SK-N-SH treated with all-trans-retinoic acid at 6 μM for 48 hours (cell line): ENCODE measurements around the gene NUDT11.
"Not testable (repeated sequence)": the region's sequence is repeated elsewhere in the genome, so short reads cannot be mapped to it uniquely, and the experiment has no call there.

ENCODE experiments used
- ATAC-seq: fragments of 200-7000 bp; cut with Tn5 transposase; 3 replicates; pipeline ENCODE4 v1.9.1; 2020; ENCODE audit warnings: mild to moderate bottlenecking, moderate library complexity
- ARNTL ChIP-seq: fragments of 450-650 bp; formaldehyde crosslinking; IDR thresholded peaks from 2 replicates; pipeline ENCODE4 v1.5.0; 2020; ENCODE audit warnings: low read depth, mild to moderate bottlenecking, moderate library complexity, borderline replicate concordance
- BACH2 ChIP-seq: fragments of 250-450 bp; sonication (Bioruptor Pico); IDR thresholded peaks from 2 replicates; pipeline ENCODE4 v1.9.0; 2021; ENCODE audit warnings: mild to moderate bottlenecking, borderline replicate concordance
- CSDC2 ChIP-seq: fragments of 250-450 bp; sonication (Bioruptor Pico); IDR thresholded peaks from 2 replicates; pipeline ENCODE4 v1.5.0; 2020; ENCODE audit warnings: mild to moderate bottlenecking, moderate library complexity
- ESRRG ChIP-seq: fragments of 250-450 bp; sonication (Bioruptor Pico); IDR thresholded peaks from 2 replicates; pipeline ENCODE4 v1.6.1; 2021; ENCODE audit warnings: mild to moderate bottlenecking
- ISL1 ChIP-seq: fragments of 250-450 bp; sonication (Bioruptor Pico); IDR thresholded peaks from 2 replicates; pipeline ENCODE4 v2.1.2; 2022; ENCODE audit warnings: mild to moderate bottlenecking, moderate library complexity
- OSR1 ChIP-seq: fragments of 250-450 bp; sonication (Bioruptor Pico); IDR thresholded peaks from 2 replicates; pipeline ENCODE4 v1.8.0; 2022; ENCODE audit warnings: moderate library complexity, mild to moderate bottlenecking, inconsistent platforms
- RARB ChIP-seq: fragments of 250-450 bp; sonication (Bioruptor Pico); IDR thresholded peaks from 2 replicates; pipeline ENCODE4 v1.8.0; 2021; ENCODE audit warnings: mild to moderate bottlenecking, moderate library complexity
- SNAI2 ChIP-seq: fragments of 250-450 bp; sonication (Bioruptor Pico); IDR thresholded peaks from 2 replicates; pipeline ENCODE4 v1.5.0; 2020; ENCODE audit warnings: mild to moderate bottlenecking, moderate library complexity
- TOX ChIP-seq: fragments of 250-450 bp; sonication (Bioruptor Pico); IDR thresholded peaks from 2 replicates; pipeline ENCODE4 v1.8.0; 2021; ENCODE audit warnings: mild to moderate bottlenecking, moderate library complexity, borderline replicate concordance
- ZFP3 ChIP-seq: fragments of 250-450 bp; sonication (Bioruptor Pico); IDR thresholded peaks from 2 replicates; pipeline ENCODE4 v1.5.0; 2020; ENCODE audit warnings: mild to moderate bottlenecking, moderate library complexity
- ZFP30 ChIP-seq: fragments of 450-650 bp; formaldehyde crosslinking; IDR thresholded peaks from 2 replicates; pipeline ENCODE4 v1.5.0; 2022; ENCODE audit warnings: mild to moderate bottlenecking, moderate library complexity
- ZNF565 ChIP-seq: fragments of 450-650 bp; formaldehyde crosslinking; conservative IDR thresholded peaks from 2 replicates; pipeline ENCODE4 v1.5.0; 2020; ENCODE audit warnings: low read depth, mild to moderate bottlenecking, moderate library complexity
- ZNF70 ChIP-seq: fragments of 450-650 bp; formaldehyde crosslinking; IDR thresholded peaks from 2 replicates; pipeline ENCODE4 v1.5.0; 2020; ENCODE audit warnings: mild to moderate bottlenecking, moderate library complexity
- TF ChIP-seq, protein P1 (sequence below): fragments of 250-450 bp; sonication (Bioruptor Pico); IDR thresholded peaks from 2 replicates; pipeline ENCODE4 v1.5.1; 2020; ENCODE audit warnings: low read depth, mild to moderate bottlenecking, moderate library complexity
- TF ChIP-seq, protein P2 (sequence below): fragments of 250-450 bp; sonication (Bioruptor Pico); IDR thresholded peaks from 2 replicates; pipeline ENCODE4 v1.8.0; 2020; ENCODE audit warnings: mild to moderate bottlenecking, moderate library complexity, borderline replicate concordance
- TF ChIP-seq, protein P3 (sequence below): fragments of 250-450 bp; sonication (Bioruptor Pico); IDR thresholded peaks from 2 replicates; pipeline ENCODE4 v1.5.1; 2021; ENCODE audit warnings: mild to moderate bottlenecking, moderate library complexity
- TF ChIP-seq, protein P4 (sequence below): fragments of 250-450 bp; sonication (Bioruptor Pico); IDR thresholded peaks from 2 replicates; pipeline ENCODE4 v1.8.0; 2021; ENCODE audit warnings: low read depth, mild to moderate bottlenecking, moderate library complexity, borderline replicate concordance
- TF ChIP-seq, protein P5 (sequence below): fragments of 250-450 bp; sonication (Bioruptor Pico); IDR thresholded peaks from 2 replicates; pipeline ENCODE4 v1.5.0; 2020; ENCODE audit warnings: mild to moderate bottlenecking, moderate library complexity

The NUDT11 gene

DNA sequence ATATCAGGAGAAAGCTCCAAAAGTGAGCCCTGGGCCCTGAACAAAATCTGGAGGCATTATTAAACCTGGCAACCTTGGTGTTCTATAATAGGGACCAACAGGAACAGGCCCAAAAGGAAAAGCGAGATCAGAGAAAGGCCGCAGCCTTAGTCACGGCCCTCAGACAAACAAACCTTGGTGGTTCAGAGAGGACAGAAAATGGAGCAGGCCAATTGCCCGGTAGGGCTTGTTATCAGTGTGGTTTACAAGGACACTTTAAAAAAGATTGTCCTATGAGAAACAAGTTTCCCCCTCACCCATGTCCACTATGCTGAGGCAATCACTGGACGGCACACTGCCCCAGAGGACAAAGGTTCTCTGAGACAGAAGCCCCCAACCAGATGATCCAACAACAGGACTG lies 14.0 kb downstream of the NUDT11 start:
- ATAC-seq, result not testable (repeated sequence)

DNA sequence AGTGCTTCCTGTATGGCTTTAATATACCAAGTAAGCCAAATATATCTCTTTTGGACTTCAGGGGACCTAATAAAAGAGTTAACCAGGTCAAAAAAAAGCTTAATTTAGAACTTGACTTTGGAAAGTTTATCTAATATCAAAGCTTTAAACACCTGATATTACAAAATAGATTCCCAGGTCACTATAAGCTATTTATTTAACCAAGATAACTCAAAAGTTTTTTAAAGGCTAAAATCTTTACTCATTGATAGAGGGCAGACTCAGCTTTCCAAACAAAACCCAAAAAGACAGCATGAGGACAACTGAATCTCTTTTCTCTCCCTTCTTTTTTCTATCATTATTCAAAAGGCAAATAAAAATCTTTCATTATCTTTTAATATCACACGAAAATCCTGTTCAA lies 19.5 kb downstream of the NUDT11 start:
- ATAC-seq, result no peak
- TF ChIP-seq RARB (CRISPR knock-in tag) (no peak), ZNF565 (CRISPR knock-in tag) (no peak), CSDC2 (CRISPR knock-in tag) (no peak)
- TF ChIP-seq, protein P1, sequence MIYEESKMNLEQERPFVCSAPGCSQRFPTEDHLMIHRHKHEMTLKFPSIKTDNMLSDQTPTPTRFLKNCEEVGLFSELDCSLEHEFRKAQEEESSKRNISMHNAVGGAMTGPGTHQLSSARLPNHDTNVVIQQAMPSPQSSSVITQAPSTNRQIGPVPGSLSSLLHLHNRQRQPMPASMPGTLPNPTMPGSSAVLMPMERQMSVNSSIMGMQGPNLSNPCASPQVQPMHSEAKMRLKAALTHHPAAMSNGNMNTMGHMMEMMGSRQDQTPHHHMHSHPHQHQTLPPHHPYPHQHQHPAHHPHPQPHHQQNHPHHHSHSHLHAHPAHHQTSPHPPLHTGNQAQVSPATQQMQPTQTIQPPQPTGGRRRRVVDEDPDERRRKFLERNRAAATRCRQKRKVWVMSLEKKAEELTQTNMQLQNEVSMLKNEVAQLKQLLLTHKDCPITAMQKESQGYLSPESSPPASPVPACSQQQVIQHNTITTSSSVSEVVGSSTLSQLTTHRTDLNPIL, result no peak
- TF ChIP-seq, all 23 proteins: peak for 0

DNA sequence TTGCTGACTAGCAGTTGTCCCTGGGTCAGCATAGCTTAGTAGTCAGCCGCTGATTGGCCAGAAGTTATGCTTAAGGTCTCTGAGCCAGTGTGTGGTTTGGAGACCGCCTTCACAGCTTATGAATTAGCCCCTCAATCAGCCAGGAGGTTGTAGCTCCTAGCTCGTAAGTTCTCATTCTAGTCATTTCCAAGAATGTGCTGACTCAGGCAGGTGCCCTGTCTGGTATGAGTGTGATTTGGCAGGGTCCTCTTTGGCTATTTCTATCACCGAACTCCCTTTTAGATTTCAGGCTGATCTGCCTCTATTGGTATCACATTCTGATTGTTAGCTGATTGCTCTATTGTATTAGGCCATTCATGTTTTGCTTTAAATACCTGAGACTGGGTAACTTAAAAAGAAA lies 33.1 kb downstream of the NUDT11 start:
- TF ChIP-seq, protein P2, sequence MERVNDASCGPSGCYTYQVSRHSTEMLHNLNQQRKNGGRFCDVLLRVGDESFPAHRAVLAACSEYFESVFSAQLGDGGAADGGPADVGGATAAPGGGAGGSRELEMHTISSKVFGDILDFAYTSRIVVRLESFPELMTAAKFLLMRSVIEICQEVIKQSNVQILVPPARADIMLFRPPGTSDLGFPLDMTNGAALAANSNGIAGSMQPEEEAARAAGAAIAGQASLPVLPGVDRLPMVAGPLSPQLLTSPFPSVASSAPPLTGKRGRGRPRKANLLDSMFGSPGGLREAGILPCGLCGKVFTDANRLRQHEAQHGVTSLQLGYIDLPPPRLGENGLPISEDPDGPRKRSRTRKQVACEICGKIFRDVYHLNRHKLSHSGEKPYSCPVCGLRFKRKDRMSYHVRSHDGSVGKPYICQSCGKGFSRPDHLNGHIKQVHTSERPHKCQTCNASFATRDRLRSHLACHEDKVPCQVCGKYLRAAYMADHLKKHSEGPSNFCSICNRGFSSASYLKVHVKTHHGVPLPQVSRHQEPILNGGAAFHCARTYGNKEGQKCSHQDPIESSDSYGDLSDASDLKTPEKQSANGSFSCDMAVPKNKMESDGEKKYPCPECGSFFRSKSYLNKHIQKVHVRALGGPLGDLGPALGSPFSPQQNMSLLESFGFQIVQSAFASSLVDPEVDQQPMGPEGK (CRISPR knock-in tag), result no peak
- TF ChIP-seq RARB (CRISPR knock-in tag) (no peak), ZNF70 (CRISPR knock-in tag) (no peak), BACH2 (CRISPR knock-in tag) (no peak), ISL1 (no peak), OSR1 (CRISPR knock-in tag) (no peak), TOX (CRISPR knock-in tag) (no peak), ARNTL (CRISPR knock-in tag) (no peak), ZNF565 (CRISPR knock-in tag) (no peak), ESRRG (CRISPR knock-in tag) (no peak), SNAI2 (CRISPR knock-in tag) (no peak), CSDC2 (CRISPR knock-in tag) (no peak), ZFP3 (CRISPR knock-in tag) (no peak), ZFP30 (CRISPR knock-in tag) (no peak)
- TF ChIP-seq, protein P3, sequence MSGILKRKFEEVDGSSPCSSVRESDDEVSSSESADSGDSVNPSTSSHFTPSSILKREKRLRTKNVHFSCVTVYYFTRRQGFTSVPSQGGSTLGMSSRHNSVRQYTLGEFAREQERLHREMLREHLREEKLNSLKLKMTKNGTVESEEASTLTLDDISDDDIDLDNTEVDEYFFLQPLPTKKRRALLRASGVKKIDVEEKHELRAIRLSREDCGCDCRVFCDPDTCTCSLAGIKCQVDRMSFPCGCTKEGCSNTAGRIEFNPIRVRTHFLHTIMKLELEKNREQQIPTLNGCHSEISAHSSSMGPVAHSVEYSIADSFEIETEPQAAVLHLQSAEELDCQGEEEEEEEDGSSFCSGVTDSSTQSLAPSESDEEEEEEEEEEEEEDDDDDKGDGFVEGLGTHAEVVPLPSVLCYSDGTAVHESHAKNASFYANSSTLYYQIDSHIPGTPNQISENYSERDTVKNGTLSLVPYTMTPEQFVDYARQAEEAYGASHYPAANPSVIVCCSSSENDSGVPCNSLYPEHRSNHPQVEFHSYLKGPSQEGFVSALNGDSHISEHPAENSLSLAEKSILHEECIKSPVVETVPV (CRISPR knock-in tag), result no peak
- TF ChIP-seq, protein P4, sequence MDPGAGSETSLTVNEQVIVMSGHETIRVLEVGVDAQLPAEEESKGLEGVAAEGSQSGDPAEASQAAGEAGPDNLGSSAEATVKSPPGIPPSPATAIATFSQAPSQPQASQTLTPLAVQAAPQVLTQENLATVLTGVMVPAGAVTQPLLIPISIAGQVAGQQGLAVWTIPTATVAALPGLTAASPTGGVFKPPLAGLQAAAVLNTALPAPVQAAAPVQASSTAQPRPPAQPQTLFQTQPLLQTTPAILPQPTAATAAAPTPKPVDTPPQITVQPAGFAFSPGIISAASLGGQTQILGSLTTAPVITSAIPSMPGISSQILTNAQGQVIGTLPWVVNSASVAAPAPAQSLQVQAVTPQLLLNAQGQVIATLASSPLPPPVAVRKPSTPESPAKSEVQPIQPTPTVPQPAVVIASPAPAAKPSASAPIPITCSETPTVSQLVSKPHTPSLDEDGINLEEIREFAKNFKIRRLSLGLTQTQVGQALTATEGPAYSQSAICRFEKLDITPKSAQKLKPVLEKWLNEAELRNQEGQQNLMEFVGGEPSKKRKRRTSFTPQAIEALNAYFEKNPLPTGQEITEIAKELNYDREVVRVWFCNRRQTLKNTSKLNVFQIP (CRISPR knock-in tag), result no peak
- TF ChIP-seq, protein P1, result no peak
- TF ChIP-seq, protein P5, sequence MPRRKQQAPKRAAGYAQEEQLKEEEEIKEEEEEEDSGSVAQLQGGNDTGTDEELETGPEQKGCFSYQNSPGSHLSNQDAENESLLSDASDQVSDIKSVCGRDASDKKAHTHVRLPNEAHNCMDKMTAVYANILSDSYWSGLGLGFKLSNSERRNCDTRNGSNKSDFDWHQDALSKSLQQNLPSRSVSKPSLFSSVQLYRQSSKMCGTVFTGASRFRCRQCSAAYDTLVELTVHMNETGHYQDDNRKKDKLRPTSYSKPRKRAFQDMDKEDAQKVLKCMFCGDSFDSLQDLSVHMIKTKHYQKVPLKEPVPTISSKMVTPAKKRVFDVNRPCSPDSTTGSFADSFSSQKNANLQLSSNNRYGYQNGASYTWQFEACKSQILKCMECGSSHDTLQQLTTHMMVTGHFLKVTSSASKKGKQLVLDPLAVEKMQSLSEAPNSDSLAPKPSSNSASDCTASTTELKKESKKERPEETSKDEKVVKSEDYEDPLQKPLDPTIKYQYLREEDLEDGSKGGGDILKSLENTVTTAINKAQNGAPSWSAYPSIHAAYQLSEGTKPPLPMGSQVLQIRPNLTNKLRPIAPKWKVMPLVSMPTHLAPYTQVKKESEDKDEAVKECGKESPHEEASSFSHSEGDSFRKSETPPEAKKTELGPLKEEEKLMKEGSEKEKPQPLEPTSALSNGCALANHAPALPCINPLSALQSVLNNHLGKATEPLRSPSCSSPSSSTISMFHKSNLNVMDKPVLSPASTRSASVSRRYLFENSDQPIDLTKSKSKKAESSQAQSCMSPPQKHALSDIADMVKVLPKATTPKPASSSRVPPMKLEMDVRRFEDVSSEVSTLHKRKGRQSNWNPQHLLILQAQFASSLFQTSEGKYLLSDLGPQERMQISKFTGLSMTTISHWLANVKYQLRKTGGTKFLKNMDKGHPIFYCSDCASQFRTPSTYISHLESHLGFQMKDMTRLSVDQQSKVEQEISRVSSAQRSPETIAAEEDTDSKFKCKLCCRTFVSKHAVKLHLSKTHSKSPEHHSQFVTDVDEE, result no peak
- ATAC-seq, result no peak
